Measurements from ENCODE around the gene WDR87.

WDR87 gene

DNA sequence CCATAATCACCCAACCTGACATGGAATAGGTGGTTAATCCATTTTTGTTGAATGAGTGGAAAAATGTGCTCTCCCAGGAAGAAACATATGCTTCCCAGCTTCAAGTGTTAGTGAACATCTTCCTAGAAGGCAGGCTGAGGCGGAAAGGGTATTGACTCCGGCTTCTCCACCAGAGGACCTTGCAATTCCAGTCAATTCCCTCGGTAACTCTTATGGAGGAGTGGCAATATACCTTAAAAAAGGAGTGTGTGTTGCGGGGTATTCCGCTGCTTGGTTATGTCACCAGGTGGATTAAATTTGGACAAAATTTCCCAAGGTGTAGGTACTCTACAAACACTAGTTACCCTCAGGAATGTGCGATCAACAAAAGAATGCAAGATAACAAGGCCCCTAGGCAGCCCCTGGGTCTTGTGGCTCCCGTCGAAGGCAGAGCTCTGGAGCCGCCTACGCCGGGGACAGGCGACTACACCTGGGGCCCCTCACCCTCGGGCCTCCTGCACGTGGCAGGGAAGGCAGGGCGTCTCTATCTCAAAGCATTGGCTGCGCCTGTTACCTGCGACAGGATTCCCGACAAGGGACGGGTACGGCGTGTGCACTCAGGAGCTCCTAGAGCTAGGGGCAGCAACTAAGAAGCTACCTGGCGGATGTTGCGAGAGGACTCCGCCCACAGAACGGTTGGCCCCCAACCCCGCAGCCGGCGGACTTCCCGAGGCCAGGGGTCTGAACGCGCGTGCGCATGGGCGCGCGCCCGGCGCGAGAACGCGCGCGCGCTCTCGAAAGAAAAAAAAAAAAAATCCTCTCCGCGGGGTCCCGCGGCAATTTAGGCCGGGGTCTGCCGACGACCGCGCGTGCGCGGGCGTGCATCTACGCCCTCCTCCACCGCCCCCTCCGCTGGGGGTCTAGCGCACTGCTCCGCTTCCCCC, at the start of gene WDR87:
TSS of gene WDR87 (minus strand) at position 649 of the 923 bp plus-strand sequence. CDS start 8,355 bp downstream, outside the sequence.
- DNase-seq, result no peak

DNA sequence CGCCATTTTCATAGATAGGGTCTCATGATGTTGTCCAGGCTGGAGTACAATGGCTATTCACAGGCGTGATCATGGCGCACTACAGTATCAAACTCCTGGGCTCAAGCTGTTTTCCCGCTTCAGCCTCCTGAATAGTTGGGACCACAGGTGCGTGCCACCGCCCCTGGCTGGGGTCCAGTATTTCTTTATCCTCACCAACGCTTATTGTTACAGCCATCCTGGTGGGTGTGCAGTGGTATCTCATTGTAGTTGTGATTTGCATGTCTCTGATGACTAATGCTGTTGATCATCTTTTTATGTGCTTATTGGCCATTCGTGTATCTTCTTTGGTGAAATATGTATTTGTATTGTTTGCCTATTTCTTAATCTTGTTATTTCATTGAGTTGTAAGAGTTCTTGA, 49.6 kb upstream of the WDR87 start:
- DNase-seq, result no peak

DNA sequence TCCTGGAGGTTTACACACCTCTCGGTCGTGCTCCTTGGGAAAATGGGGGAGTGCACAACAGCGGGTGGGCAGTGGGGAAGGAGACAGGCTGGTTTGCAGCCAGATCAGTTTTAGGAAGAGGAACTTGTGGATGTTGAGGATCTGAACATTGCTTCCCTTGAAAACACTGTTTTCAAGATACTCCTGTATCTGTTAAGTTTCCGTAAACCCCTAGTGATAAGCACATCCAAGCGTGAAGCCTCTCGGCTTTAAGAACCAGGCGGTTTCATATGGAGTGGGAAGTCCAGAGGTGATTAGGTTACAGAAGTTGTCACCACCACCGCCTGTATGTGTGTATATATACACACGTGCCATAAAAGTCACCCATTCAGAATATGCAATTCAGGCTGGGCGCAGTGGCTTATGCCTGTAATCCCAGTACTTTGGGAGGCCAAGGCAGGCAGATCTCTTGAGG, 48.1 kb upstream of the WDR87 start:
- DNase-seq, result no peak

DNA sequence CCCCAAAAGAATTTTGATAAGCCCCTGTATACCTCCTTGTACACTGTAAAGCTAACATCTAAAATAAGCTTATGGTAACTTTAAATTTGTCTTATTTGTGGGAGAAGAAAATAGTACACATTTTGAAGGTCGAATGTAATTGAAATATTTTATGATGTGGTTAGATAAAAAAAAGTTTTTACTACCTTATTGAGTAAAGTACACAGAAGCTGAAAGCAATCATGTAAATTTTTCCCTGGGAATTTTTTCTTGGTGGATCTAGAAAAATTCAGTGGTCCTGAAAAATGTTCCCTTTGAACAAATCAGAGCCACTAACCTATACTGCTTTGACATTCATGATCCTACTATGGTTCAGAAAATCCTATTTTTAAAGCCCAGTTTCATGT, 47.5 kb upstream of the WDR87 start:
- no peak for DNase-seq

DNA sequence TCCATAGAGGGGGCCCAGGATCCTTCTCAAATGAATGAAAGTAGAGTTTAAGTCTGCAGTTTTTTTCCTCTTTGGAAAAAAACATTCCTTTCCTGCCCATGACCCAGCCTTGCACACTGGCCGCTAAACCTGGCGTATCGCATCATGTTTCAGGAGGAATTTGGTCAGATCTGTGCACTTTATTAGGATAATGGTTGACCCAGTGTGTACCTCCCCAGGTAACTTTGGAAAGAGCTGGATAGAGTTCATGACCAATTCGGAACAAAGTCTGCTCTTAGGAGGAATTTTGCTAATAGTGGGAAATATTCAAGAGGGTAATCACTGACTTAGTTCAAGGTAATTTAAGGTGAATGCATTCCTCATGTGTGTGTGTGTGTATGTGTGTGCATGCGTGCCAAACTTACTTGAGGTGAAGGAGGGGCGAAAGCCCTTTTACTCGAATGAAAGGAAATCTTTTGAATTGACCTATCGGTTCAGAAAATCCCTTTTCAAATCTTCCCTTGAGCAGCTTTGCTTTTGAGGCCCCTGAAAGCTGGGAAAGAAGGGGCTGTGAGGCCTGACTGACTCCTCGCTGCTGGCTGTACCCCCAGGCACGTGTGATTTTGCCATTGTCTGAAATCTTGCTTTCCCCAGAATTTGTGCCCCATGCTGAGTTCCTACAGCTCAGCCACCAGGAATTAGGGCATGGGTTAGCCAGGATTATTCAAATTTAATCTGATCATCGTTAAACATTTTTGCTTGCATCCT, 47.0 kb upstream of the WDR87 start:
- no peak for DNase-seq

DNA sequence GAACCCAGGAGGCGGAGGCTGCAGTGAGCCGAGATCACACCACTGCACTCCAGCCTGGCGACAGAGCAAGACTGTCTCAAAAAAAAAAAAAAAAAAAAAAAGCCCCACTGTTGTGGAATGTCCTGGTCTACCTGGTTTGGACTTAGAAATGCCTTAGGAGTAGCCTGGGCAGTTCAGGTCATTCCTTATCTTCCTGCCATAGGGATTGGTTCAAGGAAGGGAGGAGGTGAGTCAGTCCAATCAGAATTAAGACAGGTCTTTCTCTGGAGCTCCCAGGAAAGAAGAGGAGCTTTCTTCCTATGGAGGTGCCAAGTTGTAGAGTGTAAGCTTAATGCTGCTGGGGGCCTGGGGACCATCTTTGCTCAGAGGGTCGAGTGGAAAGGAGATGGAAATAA, 45.4 kb upstream of the WDR87 start:
- DNase-seq, result no peak

DNA sequence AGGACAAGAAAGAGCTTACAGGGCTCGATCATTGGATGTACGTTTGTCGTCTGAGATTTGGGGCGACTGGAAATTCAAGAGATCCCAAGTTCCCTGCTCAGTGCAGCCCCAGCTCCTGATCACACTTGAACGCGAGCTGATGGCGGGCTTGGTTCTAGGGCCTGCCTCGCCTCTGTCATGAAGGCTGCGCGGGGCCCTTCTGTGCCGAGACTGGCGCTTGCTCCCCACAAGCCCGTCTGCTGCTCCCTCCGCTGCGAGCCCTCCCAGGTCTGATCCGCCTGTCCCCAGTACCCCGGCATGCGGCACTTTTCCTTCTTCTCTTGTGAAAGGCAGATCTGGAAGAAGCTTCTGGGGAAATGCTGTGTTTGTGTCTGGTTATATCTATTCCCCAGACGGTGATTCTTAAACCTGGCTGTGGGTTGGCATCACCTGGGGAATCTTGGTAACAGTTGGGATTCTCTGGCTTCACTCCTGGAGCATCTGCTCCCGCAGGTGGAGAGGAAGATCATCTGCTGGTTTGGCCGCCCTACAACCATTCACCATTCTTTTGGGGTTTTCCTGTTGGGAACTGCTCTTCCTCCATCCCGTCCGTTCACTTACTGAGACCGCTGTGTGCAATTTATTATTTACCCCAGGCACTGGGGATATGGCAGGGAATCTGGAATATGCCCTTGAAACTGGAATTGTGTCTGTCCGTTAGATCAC, 44.2 kb upstream of the WDR87 start:
- no peak for DNase-seq

DNA sequence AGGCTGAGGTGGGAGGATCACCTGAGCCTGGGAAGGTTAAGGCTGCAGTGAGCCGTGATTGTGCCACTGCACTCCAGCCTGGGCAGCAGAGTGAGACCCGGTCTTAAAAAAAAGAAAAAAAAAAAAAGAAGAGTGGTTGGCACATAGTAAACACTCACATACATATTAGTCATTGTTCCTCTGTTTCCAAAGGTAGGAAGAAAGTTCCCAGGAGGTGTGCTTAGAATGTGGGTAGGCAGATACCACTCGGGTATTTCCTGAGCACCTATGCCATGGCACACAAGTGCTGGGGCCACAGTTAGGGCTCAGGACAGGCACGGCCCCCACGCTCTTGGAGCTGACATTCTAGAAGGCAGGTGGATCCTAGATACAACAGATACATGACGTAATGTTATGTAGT, 42.0 kb upstream of the WDR87 start:
- DNase-seq, result no peak

DNA sequence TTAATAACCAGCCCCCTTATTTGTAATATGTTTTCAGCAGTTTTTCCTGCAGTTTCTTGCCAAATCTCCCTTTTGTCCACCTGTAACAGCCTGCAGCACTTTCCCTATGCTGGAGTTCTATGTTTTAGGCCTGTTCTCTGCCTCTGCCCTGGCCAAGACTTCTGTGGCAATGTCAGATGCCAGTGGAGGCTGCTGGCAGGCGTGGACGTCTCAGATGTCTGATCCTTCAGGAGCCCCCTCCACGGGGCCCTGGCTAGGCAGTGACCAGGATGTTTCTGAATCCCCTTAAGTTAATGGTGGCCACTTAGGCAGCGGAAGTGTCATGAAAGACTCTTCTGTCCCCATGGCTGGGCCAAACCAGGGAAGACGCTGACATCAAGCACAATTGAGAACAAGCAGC, 41.4 kb upstream of the WDR87 start:
- no peak for DNase-seq

DNA sequence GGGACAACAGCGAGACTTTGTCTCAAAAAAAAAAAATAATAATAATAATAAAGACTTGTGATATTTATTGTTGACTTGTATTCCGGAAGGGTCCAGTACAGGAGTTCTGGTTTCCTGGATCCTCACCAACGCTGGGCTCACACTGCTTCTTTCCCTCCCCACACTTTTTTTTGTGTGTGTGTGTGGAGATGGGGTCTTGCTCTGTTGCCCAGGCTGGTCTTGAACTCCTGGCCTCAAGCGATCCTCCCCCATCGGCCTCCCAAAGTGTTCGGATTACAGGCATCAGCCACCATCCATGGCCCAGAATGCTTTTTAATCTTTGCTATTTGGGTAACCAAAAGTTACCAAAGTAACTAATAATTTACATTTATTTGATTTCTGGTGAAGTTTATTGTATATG, 39.7 kb upstream of the WDR87 start:
- no peak for DNase-seq

DNA sequence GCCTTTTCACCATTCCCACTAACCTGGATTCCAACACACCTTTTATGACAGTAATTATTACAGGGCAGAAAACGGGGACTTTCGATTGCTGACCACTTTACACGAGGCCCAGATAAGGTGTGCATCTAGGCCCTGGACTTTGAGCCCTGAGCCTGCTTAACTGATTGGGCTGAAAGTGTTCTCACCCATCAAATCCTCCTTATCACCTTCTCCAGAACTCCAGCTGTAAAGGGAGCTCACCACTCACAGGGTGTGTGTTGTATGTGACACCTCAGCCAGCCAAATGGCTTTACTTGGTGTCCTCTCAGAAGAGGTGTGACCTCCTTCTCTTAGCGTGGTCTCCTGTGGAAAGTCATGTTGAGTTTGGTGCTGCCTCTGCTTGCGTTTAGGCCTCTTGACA, 37.1 kb upstream of the WDR87 start:
- no peak for DNase-seq

DNA sequence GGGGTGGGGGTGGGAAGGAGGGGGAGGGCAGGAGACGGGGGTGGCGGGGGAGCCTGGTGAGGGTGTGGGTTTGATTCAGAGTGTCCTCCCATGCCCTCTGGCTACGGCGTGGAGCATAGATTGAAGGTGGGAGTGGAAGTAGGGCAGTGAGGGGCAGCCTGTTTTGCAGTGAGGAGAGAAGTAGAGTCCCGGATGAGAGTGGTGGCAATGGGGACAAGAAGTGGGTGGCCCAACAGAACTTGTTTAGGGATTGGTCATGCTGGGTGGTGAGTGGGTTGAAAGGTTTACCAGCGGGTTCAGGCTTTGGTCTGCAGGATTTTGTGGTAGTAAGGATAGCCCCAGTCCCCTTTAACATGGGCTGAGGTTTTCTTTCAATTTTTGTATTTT, 36.1 kb upstream of the WDR87 start:
- no peak for DNase-seq

DNA sequence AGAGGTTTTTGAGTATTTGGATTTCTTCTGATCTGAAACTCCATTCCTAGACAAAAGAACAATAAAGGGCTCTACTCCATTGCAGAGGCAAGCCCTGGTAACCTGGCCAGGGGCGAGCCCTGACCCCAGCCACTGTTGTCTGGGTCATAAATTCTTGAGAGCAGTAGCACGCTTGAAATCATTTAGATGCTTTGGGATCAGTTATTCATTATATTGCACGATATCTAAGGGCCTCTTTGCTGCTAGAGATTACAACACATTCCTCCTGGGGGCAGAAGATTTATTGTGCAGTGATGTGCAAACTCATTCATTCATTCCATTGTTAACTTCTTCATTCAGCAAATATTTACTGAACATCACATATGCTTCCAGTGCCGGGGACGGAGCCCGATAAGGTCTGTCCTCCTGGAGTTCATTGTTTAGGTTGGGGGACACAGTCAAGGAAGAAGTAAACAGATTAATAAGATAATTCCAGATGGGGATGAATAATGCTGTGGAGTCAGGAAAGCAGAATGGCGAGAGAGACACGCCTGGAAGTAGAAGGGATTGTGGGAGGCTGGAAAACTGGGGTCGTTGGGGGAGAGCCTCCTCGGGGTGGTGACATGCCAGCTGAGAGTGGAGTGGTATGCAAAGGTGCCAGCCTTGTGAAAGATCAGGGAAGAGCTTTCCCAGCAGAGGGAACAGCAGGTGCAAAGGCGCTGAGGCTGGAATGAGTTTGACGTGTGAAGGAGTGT, 35.6 kb upstream of the WDR87 start:
- DNase-seq, result no peak

DNA sequence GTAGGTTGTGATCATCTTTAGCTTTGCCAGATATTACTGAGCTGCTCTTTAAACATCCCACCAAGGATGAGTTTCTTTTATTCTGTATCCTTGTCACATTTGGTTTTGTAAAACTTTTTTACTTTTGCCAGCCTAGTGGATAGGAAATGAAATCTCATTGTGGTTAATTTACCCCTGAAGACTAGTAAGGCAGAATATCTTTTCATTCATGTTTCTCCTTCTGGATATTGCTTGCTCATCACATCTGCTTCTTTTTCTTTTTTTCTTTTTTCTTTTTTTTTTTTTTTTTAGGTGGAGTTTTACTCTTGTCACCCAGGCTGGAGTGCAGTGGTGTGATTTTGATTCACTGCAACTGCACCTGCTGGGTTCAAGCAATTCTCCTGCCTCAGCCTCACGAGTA, 32.0 kb upstream of the WDR87 start:
- DNase-seq, result no peak

DNA sequence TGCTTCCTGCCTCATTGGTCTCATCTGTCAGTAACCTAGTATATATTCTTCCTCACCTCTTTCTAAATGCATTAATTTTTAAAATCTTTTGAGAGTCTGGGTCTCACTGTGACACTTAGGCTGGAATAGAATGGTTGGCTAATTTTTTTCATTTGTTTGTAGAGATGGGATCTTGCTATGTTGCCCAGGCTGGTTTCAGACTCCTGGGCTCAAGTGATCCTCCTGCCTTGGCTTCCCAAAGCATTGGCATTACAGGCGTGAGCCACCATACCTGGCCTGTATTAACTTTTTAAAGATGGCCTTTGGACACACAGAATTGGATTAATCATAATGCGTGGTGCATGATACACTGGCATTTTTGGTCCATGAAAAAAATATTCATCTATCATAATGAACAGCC, 30.5 kb upstream of the WDR87 start:
- DNase-seq, result no peak

DNA sequence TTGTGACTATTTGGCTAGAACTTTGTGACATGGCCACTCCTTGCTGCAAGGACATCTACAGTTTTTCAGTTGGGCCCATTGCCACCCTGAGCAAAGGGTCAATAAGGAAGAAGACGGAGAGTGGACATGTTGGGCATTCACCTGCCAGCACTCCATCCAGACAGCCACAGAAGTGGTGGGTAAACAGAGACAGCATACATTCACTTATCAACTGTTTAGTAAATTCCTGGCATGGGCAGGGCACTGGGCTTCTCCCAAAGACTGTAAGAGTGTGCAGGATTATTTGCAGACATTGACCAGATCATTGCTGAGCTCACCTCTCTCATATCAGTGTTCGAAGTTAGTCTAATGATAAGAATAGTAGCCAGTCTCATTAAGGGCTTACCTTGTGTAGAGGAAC, 29.8 kb upstream of the WDR87 start:
- no peak for DNase-seq

DNA sequence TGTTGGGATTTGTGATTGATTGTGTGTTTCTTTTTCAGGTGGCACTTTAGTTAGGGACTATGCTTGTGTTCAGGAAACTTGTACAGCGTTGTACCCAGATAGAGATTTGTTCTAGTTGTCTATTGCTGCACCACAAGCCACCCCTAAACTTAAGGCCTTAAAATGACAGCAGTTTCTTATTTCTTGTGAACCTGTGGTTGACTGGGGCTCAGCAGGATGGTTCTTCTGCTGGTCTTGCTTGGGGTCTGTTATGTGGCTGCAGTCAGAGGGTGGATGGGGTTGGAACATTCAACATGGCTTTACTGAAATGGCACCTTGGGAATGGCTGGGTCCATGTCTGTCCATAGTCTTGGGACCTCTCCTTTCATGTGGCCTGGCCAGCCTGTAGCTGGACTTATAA, 28.9 kb upstream of the WDR87 start:
- DNase-seq, result no peak

DNA sequence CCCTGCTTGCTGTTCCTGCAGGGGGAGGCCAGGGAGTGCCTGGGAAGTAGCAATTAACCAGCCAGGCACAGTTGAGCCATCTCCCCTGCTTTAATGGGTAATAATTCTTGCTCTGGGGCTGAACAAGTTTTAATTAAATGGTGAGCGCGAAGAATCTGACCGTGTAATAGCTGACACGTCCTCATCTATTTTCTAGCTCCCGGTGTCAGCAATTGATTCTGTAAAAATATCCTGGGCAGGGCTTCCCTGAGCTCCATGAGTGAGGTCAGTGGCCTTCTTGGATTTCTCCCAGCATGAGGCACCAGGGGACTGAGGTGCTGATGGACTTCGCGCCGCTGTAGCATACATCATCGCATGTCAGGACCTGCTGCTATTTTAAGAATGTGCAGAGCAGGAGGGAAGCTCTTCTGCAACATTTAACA, 27.6 kb upstream of the WDR87 start:
- no peak for DNase-seq

DNA sequence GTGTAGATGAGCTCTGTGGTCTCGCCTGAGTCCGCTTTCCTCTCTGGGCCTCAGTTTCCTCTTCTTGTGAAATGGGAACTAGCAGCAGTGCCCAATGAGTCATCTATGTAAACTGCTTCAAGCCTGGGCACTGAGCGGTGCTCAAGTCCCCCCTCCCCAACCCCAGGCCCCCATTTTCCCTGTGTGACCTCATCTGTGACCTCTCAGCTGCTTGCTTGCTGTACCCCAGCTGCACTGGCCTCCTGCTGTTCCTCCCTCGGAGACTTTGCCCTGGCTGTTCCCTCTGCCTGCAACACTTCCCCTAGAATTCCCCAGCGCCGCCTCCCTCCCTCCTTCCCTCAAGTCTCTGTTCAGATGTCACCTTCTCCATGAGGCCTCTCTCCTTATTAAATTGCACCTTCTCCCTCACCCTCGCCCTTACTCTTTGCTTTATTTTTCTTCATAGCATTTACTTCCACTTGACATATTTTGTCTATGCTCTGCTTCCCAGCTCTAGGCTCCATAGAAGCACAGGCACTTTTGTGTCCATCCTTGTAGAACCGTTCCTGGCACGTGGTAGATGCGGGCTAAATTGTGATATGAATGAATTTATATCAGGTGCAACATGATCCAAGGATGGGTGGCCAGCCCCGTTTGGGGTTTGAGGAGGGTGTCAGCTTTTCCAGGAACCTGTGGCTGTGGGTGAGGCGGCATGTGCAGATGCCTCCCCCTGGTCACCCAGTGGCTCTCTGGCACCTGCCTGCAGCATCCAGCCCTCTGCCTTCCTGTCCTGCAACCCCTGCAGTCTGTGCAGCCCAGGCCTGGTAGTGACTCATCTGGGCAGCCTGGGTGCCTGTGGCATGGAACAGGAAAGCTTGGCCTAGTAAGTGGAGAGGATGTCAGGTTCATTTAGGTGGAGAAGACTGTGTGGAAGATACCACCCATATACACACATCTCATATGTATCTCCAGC, 26.9 kb upstream of the WDR87 start:
- DNase-seq, result no peak

DNA sequence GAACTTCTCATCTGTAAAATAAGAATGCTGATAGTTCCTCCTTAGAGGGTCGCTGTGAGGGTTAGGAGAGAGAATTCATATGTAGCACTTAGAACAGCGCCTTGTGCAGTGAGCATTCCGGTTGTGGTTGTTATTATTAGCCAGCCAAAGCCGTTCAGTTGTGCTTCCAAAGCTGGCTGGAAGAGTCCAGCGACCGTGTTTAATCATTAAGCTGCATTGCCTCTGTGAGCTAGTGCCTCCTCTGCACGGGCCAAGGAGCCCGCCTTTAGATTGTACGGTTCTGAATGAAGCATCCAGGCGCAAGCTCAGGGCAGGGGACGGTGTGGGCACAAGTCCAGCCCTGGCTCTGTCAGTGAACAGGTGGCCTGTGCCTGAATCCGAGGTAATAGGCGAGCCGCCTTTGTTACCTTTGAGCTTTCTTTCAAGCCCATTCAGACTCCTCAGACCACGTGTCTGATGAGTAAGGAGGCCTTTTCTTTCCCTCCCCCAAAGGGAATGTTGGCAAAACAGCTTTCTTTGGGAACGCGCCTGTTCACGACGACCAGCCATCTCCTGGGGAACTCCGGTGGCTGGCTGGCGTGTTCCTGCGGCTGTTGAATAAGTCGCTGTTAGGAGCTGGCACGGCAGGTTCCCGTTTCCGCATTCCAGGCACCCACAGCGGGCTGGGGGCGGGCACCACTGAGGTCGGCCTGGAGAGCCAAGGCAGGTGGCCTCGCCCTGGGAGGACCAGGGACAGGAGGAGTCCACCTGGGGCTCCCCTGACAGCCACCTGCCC, 25.7 kb upstream of the WDR87 start:
- DNase-seq, result no peak

DNA sequence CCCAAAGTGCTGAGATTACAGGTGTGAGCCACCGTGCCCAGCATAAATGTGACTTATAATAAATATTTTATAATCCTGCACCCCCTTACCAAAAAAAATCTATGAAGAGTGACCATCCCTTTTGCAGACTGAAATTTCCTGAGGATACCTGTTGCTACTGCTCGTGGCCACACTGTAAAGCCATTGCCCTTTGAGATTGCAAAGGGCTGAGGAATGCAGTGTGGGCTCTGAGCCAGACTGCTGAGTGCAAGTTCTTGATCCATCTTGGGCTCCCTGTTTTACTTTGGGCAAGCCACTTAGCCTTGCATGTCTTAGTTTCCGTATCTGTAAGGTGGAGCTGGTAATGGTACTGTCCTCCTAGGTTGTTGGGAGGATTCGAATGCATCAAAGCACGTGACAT, 24.0 kb upstream of the WDR87 start:
- DNase-seq, result no peak
